Measurements from ENCODE around the gene NRAP. TPM values are rescaled to one million over a fixed set of nuclear protein-coding genes. Genes with fewer than 3 reads are reported as not detected.

NRAP gene
- total RNA-seq, 6 donors from 2014 or later, result 0.11 TPM; not detected in 5

DNA sequence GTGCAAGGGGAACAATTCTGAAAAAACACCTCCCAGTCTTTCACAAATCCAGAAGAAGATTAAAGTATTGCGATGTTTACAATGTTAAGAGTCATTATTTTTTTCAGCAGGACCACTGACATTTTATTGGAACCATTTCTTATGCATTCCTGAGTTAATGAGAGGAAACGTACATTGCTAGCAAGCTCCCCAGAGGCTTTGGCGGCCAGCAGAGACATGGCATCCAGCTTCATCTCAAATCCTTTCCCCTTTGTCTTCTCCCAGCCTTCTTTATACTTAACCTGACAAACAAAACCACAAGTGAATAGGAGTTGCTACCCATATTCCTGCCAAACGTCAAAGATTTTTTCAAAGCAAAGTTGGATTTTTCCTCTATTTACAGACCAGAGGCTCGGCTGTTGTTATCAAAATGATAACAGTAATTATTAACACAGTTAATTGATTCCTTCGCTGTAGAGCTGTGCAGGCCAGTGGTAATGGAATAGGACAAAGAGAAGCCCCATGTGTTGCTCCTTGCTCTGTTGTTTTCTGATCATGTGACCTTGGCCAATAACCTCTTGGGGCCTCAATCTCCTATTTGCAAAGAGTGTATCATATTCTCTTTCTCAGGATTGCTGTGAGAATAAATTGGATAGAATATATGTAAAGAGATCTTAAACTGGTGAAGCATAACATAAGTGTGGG lies 32.0 kb downstream of the NRAP start:
- no peak overlapping the region for H3K27ac ChIP-seq
- no peak for DNase-seq
- H3K9me3 ChIP-seq, result peaks cover 0 to 5% (median 2%) of the 10 kb centered on the region in 4 donors
- no peaks in the 10 kb centered on the region for H3K27me3 ChIP-seq
- WGBS, 2 donors, result 62 to 69% methylated on average over 6 of the region's 6 CpGs
- no peak overlapping the region for H3K4me3 ChIP-seq
- H3K4me1 ChIP-seq, result no peaks in the 10 kb centered on the region
- TF ChIP-seq POLR2A (IDR thresholded peaks at IDR 0.05), result no peak
- TF ChIP-seq, protein P1, sequence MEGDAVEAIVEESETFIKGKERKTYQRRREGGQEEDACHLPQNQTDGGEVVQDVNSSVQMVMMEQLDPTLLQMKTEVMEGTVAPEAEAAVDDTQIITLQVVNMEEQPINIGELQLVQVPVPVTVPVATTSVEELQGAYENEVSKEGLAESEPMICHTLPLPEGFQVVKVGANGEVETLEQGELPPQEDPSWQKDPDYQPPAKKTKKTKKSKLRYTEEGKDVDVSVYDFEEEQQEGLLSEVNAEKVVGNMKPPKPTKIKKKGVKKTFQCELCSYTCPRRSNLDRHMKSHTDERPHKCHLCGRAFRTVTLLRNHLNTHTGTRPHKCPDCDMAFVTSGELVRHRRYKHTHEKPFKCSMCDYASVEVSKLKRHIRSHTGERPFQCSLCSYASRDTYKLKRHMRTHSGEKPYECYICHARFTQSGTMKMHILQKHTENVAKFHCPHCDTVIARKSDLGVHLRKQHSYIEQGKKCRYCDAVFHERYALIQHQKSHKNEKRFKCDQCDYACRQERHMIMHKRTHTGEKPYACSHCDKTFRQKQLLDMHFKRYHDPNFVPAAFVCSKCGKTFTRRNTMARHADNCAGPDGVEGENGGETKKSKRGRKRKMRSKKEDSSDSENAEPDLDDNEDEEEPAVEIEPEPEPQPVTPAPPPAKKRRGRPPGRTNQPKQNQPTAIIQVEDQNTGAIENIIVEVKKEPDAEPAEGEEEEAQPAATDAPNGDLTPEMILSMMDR (IDR thresholded peaks at IDR 0.05), result no peak
- no peak for TF ChIP-seq EP300 (IDR thresholded peaks at IDR 0.05)
- TF ChIP-seq POLR2AphosphoS5 (IDR thresholded peaks at IDR 0.05), result no peak
- no peaks in the 10 kb centered on the region for H3K36me3 ChIP-seq
- no peak for ATAC-seq (ENCODE audit: low FRiP score in 2 of 2)

DNA sequence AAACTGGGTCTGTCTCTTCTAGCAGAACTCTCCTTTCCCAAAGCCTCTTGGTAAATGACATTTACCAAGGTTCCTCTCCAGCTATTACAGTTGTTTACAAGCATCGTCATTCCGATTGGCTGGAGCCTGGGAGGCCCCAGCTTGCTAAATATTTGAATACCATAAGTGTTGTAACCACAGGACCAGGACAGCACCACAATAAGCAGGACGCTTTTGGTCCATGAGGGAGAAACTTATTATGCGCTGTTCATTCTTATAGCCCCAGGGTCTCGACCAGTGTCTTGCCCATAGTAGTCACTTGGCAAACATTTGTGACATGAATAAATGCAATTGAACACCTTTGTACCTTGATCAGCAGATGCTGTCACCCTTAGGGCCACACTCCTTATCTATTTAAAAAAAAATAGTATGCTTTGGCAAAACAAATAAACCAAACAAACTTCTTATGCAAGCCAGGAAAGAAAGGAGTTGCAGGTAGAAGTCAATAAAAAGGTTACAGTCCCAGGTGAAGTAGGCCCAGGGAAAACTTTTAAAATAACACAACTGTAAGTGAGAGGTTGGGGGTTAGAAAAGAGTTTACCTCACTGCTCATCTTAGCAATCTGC lies 32.8 kb downstream of the NRAP start:
- H3K27me3 ChIP-seq, result no peaks in the 10 kb centered on the region
- 89 to 93% methylated on average over 5 of the region's 5 CpGs for WGBS, 2 donors
- no peak overlapping the region for H3K4me3 ChIP-seq
- H3K36me3 ChIP-seq, result no peaks in the 10 kb centered on the region
- no peak overlapping the region for H3K27ac ChIP-seq
- no peaks in the 10 kb centered on the region for H3K4me1 ChIP-seq
- ATAC-seq (ENCODE audit: low FRiP score in 2 of 2) (no peak), DNase-seq (no peak)
- TF ChIP-seq EP300 (IDR thresholded peaks at IDR 0.05) (no peak), POLR2AphosphoS5 (IDR thresholded peaks at IDR 0.05) (no peak), POLR2A (IDR thresholded peaks at IDR 0.05) (no peak)
- TF ChIP-seq, protein P1 (IDR thresholded peaks at IDR 0.05), result no peak
- peaks cover 0 to 5% (median 2%) of the 10 kb centered on the region in 4 donors for H3K9me3 ChIP-seq

DNA sequence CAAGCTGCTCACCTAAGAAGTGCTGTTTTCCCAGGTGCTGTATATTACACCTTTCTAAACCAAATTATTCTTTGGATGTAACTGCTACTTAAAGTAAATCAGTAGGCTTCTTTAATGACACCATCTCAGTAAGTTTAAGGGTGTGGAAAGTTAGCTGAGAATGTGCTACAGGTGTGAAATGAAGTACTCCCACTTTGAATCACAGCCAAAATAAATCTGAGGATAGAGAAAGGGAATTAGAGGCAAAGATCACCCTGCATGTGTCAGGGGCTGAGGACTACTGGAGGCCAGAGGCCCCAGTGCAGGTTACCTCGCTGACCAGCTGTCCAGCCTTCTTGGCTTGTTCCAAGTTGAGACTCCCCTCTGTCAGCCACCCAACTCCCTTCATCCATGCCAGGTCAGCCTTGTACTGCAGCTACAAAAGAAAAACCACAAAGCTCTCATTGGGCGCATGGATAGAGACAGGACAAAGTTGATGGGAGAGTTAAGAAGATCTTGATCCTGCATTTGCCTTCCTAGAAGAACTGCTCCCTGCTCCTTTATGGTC lies 35.2 kb downstream of the NRAP start:
- Histone ChIP-seq H3K9me3 (no peaks in the 10 kb centered on the region), H3K4me1 (no peaks in the 10 kb centered on the region), H3K4me3 (no peak overlapping the region), H3K27me3 (no peaks in the 10 kb centered on the region), H3K27ac (no peak overlapping the region), H3K36me3 (no peaks in the 10 kb centered on the region)
- ATAC-seq (ENCODE audit: low FRiP score in 2 of 2), result no peak
- no peak for DNase-seq
- TF ChIP-seq POLR2A (IDR thresholded peaks at IDR 0.05) (no peak), EP300 (IDR thresholded peaks at IDR 0.05) (no peak), POLR2AphosphoS5 (IDR thresholded peaks at IDR 0.05) (no peak)
- TF ChIP-seq, protein P1 (IDR thresholded peaks at IDR 0.05), result no peak
- WGBS, 2 donors, result 77 to 92% methylated on average over 2 of the region's 2 CpGs

DNA sequence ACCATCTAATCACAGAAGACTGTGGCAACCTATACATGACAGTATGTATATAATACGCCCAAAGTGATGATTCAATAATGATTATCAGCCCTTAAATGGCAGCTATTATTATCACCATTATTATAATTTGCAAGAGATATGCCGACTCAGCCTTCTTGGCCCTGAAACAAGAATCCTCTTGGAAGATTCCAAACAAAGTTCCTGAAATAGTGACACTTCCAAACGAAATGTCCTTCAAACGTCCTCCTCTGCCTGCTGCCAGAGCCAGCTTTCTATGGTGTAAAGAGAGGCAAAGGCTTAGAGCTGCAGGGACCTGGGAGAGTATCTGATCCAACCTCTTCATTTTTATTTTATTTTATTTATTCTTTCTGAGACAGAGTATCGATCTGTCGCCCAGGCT lies 36.0 kb downstream of the NRAP start:
- Histone ChIP-seq H3K4me3 (no peak overlapping the region), H3K4me1 (no peaks in the 10 kb centered on the region), H3K27me3 (no peaks in the 10 kb centered on the region), H3K36me3 (no peaks in the 10 kb centered on the region), H3K9me3 (no peaks in the 10 kb centered on the region), H3K27ac (no peak overlapping the region)
- DNase-seq (no peak), ATAC-seq (ENCODE audit: low FRiP score in 2 of 2) (no peak)
- WGBS, 2 donors, result 54 to 65% methylated on average over 6 of the region's 6 CpGs
- TF ChIP-seq POLR2A (IDR thresholded peaks at IDR 0.05) (no peak), POLR2AphosphoS5 (IDR thresholded peaks at IDR 0.05) (no peak), EP300 (IDR thresholded peaks at IDR 0.05) (no peak)
- TF ChIP-seq, protein P1 (IDR thresholded peaks at IDR 0.05), result no peak
